ENCODE measurements around the gene SPARC.
A peak's percentile ranks its signal among the peaks of the same experiment; 100 is the strongest.

The SPARC gene

DNA sequence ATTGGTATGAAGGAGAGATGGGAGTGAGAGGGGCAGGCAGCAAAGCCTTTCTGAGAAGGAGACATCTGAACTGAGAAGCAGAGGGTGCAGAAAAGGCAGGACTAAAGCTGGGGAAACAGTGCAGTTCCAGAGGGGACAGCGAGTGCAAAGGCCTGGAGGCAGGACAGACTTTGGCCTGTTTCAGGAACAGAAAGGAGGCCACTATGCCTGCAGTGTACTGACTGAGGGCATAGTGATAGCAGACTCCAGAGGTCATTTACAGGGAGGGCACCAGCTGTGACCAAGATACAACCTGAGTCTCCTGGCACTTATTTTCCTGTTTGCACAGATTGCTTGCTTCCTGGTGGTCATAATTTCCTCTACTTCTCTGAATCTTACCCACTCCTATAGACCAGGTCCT lies 29.6 kb downstream of the SPARC start:
- no peak for DNase-seq

DNA sequence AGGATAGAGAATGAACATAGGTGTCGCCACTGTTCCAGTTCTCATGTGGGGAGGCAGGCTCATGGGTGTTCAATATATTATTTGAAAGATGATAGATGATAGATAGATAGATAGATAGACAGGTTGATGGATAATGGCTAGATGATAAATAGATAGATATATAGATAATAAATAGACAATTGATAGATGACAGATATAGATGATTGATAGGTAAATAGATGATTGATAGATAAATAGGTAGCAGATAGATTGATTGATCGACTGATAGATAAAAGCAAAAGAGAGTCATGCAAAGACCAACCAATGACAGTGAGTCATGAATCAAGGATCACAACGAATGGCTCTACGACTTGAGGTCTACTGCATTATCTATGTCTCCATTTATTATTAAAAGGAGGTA lies 30.4 kb downstream of the SPARC start:
- DNase-seq: no peak

DNA sequence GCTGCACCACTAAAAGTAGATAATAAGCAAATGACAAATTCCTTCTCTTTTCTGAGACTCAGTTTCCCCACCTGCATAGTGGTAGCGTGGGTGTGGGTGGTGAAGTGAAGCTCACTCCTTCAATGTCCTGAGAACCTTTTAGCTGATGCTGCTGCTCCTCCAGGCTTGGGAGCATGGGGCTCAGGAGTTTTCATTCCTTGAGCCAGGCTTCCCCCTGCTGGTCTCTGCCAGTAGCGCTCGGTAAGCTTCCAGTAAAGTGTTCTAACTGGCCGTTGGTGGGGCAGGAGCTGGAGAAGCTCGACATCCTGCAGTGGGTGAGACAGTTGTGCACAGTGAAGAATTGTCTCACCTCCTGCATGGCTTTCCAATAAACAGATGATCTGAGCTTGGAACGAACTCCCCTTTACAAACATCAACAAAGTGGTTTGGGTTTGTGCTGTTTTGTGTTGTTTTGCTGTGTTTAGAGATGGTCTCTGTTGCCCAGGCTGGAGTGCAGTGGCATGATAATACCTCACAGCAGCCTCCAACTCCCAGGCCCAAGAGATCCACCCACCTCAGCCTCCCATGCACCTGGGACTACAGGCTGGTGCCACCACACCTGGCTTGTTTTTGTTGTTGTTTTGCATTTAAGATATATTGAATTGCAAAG lies 34.6 kb downstream of the SPARC start:
- peak; percentile 71 for DNase-seq

DNA sequence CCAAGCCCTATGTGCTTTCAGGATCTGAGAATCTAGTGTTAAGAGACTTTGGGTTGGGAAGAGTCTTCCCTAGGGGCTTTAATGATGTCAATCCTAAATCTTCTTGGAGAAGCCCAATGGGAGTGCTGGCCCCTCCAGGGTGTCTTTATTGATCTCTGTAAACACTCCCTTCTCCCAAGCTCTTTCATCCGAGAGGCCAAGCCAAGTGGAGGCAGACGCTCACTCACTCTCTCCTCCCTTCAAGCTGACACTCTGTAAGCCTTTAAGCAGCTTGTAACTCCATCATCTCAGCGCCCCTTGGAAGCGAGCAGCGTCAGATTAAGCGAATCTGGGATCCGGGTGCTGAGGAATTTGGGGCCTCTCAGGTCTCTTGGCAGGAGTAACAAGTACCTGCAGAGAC lies 37.7 kb downstream of the SPARC start:
- DNase-seq: no peak

DNA sequence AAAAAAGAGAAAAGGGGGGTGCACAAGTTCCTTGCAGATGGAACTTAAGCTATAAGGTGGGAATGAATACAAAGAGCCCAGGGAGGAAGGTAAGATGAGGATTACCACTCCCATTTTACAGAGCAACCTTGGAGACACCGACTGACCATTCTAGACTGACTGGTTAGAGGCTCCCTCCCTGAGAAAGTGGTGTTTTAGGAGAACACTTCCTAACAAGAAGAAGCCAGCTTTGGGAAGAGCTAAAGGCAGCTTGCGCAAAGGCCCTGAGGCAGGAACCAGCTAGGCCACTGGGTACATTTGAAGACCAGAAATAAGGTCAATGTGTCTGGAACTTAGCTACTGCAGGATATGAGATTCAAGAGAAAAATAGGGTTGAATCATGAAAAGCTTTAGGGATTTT lies 38.6 kb downstream of the SPARC start:
- no peak for DNase-seq

DNA sequence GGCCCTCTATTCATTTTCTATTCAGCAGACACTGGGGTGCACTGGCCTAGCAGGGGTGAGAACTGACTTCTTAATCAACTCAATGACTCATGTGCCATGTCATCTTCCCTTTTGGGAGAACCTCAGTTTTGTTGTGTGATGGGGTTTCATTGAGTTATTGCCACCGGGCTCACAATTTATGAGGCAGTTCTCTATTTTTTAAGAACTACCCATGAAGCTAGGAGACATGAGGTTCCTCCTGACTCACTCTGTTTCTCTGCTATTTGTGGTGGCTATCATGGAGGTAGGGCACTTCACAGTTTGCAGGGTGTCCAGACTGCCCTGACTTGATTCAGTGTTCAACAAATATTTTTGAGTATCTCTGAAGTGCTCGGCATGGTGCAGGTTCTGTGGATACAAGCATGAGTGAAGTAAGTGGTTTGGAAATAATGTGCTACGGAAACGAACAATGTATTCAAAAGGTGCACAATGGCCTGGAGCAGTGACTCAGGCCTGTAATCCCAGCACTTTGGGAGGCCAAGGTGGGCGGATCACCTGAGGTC lies 39.3 kb downstream of the SPARC start:
- DNase-seq: no peak

DNA sequence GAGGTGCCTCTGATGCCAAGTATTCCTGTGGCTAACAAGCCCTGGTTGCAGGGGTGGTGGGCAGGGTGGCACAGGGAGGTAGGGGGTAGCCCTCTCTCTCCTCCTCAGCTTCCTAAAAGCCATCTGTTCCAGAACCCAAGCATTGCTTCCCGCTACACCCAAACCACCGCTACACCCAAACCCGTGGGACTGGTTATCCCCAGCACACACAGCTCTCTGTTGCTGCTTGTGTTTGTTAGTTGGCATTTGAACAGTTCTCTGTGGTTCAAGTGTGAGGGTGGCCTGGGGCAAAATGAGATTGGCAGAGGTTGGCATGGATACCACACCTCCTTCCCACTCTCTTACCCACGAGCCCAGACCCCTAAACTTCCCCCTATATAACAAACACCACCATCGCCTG lies 40.4 kb downstream of the SPARC start:
- no peak for DNase-seq

DNA sequence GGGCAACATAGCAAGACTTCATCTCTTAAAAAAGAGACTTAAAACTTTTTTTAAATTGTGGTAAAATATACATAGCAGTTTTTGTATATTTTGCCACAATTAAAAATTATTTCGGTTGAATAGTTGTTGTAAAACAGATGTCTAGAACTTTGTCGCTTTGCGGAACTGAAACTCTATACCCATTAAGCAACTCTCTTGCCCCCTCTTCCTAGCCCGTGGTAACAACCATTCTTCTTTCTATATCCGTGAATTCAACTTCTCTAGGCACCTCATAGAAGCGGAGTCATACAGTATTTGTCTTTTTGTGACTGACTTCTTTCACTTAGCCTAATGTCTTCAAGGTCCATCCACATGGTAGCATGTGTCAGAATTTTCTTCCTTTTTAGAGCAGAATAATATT lies 43.3 kb downstream of the SPARC start:
- no peak for DNase-seq

DNA sequence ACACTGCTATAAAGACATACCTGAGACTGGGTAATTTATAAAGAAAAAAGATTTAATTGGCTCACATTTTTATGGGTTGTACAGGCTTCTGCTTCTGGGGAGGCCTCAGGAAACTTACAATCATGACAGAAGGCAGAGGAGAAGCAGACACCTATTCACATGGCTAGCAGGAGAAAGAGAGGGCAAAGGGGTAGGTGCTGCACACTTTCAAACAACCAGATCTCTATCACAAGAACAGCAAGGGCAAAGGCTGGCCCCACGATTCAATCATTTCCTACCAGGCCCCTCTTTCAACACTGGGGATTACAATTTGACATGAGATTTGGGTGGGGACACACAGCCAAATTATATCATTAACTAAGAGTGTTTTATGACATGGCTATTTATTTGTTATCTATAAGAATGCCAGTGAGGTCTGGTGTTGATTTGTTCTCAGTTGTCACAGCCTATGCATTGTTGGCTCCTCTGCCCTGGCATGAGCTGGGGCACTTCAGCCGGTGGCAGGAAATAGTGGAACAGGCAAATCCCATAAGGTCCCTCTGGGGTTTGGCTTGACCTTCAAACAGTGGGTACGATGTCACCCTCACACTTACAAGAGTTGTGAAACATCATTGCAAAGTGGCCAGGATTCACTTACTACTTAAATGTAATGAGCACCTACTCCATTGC lies 44.1 kb downstream of the SPARC start:
- DNase-seq: no peak

DNA sequence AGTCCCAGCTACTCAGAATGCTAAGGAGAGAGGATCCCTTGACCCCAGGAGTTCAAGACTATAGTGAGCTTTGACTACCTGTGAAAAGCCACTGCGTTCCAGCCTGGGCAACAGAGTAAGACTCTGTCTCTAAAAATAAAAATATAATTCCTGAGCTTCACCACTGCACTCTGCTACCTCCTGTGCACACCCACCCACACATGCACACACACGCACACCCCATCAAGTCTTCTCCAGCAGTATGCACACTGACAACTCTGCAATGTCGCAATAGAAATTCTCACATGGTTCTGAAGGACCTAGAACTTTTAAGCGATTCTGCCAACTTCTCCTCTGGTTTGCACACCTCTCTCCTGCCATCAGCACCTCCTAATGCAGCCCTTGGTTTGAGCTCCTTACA lies 48.1 kb downstream of the SPARC start:
- no peak for DNase-seq

DNA sequence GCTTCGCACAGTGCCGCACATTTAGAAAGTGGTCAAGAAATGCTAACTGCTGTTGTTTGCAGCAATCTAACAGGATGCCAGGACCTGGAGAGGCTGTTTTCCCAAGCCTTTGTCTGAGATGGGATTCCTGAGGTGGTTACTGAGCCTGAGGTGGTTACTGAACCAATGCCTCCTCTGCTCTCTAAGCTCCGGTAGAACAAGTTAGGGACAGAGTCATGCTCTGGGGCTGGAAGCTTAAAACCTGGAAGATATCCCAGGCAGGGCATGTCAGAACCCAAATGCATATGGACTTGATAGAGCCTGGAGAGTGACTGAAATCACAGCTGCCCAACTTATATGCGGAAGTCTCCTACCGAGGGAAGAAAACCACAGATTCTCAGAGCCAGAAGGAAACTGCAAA lies 49.0 kb downstream of the SPARC start:
- no peak for DNase-seq

DNA sequence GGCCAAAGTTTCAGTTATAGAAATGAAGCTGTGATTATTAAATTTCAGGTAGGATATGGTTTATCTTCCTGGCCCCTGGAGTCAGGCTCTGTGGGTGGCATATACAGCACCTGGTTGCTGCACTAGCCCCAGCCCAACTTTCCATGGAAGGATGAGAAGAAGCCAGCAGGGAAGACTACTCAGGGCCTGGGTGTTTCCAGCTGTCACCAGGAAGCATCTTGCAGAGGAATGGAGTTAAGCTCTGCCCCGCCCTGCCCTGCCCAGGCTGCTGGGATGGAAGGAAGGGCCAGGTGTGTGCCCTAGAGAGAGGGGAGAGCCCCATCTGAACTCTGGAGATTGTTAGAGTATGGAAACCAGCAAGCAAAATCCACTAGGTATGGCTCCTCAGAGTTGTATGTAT lies 52.8 kb downstream of the SPARC start:
- DNase-seq: no peak

DNA sequence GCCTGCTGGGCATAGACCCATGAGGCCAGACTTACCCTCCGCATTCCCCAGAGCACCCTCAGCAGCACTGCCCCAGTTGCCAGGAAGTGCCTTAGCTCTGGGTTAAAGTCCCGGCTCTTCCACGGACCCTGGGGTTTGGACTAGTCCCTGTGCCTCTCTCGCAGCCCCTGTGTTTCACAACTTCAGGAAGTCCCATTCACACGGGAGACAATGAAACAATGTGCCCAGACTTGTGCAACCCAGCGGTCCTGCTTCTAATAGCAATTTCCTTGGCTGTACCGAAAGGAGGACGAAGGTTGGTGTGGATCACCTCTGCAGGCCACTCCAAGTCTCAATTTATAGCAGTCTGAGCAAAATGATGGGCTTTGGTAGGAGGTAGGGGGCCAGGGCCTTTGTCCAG lies 53.8 kb downstream of the SPARC start:
- DNase-seq: no peak

DNA sequence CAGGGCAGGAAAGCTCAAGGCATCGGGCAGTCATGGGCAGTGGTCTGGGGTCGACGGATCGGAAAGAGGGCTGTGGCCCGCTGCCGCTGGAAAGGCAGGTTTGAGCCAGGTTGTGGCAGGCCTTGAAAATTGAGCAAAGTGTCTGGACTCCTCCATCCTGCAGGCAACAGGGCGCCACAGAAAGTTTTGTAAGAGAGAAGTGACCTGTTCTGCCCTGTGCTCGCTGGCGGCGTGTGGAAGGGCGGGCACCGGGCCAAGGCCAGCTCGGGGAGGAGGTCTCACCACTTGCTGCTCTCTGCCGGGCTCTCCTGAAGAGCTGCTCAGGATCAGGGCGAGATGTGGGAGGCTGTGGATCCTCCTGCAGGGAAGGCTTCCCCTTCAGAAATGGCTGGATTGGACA lies 54.2 kb downstream of the SPARC start:
- DNase-seq: no peak

DNA sequence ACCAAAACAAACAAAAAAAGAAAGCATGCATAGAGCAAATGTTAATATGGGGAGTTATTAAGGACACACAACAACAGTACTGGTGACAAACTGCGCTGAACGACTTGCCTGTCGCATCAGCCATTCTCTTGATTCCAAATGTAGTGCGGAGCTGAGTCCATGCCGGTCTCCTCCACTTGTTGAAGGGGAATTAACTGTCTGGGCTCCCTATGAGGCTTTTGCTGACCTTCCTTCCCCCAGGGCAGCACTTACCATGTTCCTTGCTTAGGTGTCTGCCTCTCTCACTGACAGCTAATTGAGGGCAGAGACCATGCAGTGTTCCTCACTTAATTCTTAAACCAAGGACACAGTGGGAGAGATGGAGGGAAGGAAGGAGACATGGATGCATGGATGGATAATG lies 54.8 kb downstream of the SPARC start:
- DNase-seq: no peak

DNA sequence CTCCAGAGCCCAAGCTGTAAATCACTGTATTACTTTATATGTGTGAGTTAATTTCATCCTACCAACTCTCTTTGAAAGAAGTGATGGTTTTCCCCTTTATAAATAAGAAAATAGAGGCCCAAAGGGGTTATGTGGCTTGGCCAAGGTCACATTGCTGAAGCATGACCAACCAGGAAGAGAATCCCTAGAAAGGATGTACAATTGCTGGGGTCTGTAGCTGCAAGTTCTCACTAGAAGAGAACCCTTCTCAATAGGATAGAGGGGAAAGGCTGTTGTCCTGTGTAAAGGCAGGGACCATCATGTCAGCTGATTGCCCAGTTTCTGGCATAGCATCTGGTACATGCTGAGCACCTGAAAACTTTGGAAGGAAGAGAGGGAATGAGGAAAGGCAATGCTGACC lies 56.6 kb downstream of the SPARC start:
- DNase-seq: no peak

DNA sequence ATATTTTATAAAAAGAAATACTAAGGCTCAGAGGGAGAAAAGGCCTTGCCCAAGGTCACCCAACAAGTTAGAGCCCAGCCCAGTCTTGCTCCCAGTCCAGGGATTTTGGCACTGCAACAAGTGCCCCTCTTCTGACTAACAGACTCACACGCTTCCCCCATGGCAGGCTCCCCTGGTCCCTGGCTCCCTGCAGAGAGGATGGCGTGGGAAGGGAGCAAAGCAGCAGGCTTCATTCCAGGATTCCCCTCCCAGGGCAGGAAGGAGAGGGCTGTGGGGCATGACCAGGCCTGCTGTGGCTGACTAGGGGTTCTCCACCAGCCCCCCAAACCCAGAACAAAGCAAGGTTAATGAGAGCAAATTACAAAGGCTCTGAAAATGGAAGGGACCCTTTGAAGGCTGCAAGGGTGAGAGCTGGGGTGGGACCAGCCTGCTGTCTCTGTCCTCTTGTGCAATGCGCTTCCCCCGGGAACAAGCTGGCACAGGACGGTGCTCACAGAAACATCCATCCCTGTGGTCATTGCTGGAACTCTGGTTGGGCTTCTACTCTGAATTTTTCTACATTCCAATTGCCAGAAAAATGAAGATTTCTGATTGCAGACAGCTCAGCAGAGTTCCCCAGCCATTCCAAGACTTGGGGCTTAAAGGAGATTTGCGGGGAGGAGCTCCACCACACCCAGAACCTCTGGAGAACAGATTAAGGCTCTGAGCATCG lies 58.4 kb downstream of the SPARC start:
- DNase-seq: no peak

DNA sequence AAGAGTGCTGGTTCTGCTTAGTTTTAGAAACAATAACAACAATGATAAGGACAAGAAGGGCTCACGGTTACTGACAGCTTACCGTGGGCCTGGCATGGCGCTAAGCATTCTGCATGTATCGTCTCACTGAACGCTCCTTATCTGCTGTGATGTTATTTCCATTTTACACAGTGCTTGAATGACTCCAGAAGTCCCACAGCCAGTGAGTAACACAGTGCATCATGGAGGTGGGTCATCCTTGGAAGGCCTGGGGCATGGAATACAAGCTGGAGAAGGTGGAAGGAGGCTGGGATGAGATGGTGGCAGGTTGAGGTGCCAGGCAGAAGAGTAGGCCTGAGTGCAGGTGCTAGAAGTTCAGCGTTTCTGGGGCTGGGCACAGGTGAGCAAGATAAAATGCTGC lies 59.1 kb downstream of the SPARC start:
- no peak for DNase-seq

DNA sequence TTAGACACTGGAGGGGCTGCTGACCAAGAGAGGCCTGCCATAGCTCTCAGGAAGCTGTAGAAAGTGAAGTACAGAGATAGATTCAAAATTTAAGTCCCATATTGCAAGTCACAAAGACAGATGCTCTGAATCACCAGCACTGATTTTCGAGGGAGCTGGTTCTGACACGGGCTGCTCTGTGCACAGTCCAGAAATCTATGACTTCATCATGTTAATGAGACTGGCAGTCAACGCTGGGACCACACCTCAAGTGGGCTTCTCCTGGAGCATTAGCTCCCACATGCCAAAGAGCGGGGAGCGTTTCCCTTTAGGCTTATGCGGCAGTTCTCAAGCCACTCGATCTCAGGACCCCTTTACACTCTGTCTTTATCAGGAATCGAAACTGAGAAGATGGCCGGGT lies 61.4 kb downstream of the SPARC start:
- DNase-seq: no peak

DNA sequence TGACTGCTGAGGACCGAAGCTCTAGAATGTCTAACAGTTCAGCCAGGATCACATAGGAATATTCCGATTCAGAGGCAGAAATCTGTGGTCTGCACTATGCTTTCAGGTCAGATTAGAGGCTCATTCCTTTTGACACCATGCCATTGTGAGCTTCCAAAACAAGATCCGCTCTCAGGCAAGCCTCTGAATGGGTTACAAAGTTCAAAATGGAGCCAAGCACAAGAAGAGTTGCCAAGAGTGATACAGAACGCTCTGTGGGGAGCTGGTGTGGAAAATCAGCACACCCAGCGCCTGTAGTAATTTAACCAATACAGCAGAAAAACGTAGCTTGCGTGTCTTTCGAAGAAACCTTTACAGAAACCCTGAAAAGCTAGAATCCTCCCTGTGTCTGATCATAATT lies 62.2 kb downstream of the SPARC start:
- no peak for DNase-seq

DNA sequence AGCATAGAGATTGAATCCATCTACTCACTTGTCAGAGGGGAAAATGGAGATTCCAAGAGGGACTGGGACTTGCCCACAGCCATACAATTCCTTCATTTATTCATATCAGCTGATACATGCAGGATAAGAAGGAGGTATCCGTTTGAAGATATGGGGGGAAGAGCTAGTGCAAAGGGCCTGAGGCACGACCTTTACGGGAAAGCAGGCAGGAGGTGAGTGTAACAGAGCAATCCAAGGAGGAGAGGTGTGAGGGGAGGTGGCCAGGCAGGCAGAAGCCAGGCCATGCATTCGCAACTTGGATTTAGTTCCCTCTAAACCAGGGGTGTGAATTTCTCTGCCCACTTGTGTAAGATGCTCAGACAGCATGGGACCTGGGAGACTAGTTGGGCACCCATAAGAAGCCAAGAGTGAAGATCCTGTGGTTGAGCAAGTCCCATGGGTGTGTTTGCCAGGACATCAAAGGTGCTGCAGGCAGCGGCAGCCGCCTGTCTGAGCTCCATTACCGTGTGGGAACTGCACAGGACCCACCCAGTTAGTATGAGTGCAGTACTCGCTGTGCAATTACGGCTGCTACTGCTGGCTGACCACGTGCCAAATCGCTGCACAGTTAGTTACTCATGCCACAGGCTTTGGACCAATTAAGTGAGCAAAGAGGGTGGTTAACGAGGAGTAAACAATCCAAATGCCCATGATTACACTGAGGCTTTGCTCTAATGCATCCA lies 64.2 kb downstream of the SPARC start:
- DNase-seq: no peak

DNA sequence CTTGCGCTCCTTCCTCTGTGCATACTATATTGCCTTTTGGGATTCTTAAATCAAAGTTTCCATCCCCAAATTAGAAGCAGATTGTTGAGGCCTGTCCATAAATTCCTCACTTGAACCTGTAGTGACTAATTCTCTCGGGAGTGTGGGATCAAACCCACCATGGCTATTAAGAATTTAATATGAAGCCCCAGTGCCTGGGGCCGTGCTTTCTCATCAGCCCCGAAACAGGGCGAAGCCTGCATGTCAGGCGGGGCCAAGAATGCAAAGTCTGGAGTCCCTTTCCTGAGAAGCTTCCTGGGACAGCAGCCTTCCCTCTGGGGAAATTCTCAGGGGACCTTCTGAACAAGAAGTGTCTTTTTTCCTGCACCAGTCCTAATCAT lies 66.3 kb downstream of the SPARC start:
- no peak for DNase-seq

DNA sequence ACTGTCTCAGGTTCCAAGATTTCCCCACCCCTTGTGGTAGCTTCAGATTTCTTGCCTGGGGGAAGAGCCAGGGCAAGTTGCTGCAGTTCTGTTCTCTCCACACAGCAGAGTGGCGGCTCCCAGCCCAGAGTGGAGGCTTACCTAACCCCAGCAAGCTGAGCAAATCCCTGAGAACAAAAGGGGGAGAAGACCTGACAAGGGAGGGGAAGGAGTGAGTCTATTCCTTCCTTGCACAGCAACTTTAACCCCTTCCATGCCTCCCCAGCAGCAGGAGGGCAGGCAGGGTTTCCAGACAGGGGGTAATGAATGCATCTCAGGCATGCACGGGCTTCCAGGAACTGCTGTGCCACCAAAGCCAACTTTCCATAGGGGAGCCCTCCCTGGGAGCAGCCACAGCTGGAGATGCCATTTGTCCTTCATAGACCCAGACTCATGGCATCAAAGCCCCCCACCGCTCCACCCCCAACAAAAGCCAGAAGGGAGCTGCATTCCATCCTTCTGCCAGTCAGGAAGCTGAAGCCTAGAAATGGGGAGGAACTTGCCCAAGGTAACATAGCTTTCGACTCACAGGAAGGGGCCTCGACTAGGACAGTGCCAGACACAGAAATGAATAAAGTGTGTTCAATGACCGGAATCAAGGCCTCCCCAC lies 66.8 kb downstream of the SPARC start:
- no peak for DNase-seq

All from CD4-positive, alpha-beta T cell treated with Interleukin-4 for 4 hours (primary cell).